Aorta (tissue), 5 donors: ENCODE measurements around the gene LOXL1. TPM values are rescaled to one million over a fixed set of nuclear protein-coding genes. Genes with fewer than 3 reads are reported as not detected.

ENCODE experiments used
- ATAC-seq: fragments of 200-7000 bp; cut with Tn5 transposase; one replicate; pipeline ENCODE4 v1.9.1; 2022; ENCODE audit warnings: moderate library complexity; ENCODE audit not compliant: low FRiP score
- DNase-seq, 2 donors: peaks; one replicate each; pipeline ENCODE4 v3.0.0-alpha.2; 2020
- H3K27ac ChIP-seq, 2 donors: one replicate each; pipeline ENCODE4 v1.5.1; 2013; ENCODE audit warnings: low read length in 2 of 2, mild to moderate bottlenecking in 2 of 2, moderate library complexity in 2 of 2, control low read depth in 1 of 2, inconsistent platforms in 1 of 2, low read depth in 1 of 2
- H3K27me3 ChIP-seq, 2 donors: one replicate each; pipeline ENCODE4 v1.6.1; 2013; ENCODE audit warnings: control low read depth in 1 of 2, low read length in 1 of 2, mild to moderate bottlenecking in 1 of 2, moderate library complexity in 1 of 2; ENCODE audit not compliant: insufficient read depth in 2 of 2, control insufficient read depth in 1 of 2
- H3K36me3 ChIP-seq, 2 donors: one replicate each; pipeline ENCODE4 v1.6.1; 2013; ENCODE audit warnings: control low read depth in 1 of 2, low read length in 1 of 2, mild to moderate bottlenecking in 1 of 2; ENCODE audit not compliant: insufficient read depth in 2 of 2, control insufficient read depth in 1 of 2
- H3K4me1 ChIP-seq, 2 donors: one replicate each; pipeline ENCODE4 v1.6.1; 2013; ENCODE audit warnings: low read length in 2 of 2, control low read depth in 1 of 2, mild to moderate bottlenecking in 1 of 2, moderate library complexity in 1 of 2; ENCODE audit not compliant: insufficient read depth in 2 of 2, control insufficient read depth in 1 of 2
- H3K4me3 ChIP-seq, 2 donors: one replicate each; pipeline ENCODE4 v1.5.1; 2013; ENCODE audit warnings: low read length in 2 of 2, control low read depth in 1 of 2, mild to moderate bottlenecking in 1 of 2
- H3K9me3 ChIP-seq: one replicate; pipeline ENCODE4 v1.6.1; 2013; ENCODE audit warnings: mild to moderate bottlenecking, low read length; ENCODE audit not compliant: control insufficient read depth
- WGBS, 2 donors: extraction: QIAGEN DNeasy Blood & Tissue Kit; methylation state at CpG; one replicate each; pipeline ENCODE4 v1.1.7; 2013; 5-methylcytosine and 5-hydroxymethylcytosine counted together
- intact Hi-C, 2 donors: fragments of 100-400 bp; cut with DNase I; formaldehyde crosslinking; loops; one replicate each; pipeline versions ENCODE4 v1.14.2 to v1.15.0; 2022
- polyA plus RNA-seq, 2 donors: library from polyadenylated mRNA; stranded (reverse); fragments of 200-250 nt; gene quantifications; one replicate each; pipeline ENCODE4 v1.2.3, GENCODE V29; 2013
- total RNA-seq, 2 donors: library from RNA; stranded (reverse); fragmentation: NEBNext Ultra II Directional; extraction: Animal tissue kit (Norgen Biotek cat#: 25700); gene quantifications; one replicate each; pipeline ENCODE4 v1.2.1, GENCODE V29; 2021
- donor health status: healthy with polysubstance abuse.
- donor health status: Bipolar disorder and iron deficiency.
- donor health status: DM: no; HTN: no; CAD: no.
- donor health status: DM: no; HTN: no; CAD: no.
- donor health status: DM: yes; HTN: yes; CAD: no.

LOXL1 gene
- total and polyA plus RNA-seq, 4 donors = 49.0 to 138 (median 112) TPM

GRCh38 chr15:73931441-73931840 lies 5.2 kb downstream of the LOXL1 start:
- 35 to 42% methylated on average over 2 of the region's 2 CpGs for WGBS, 2 donors
- peaks cover 0 to 1% of the 10 kb centered on the region in 2 donors for H3K4me1 ChIP-seq
- intact Hi-C loops = no loop called here
- H3K27ac ChIP-seq = peak overlapping the region in 1 of 2 donors; percentile 93
- DNase-seq (peak; percentile 36 to 41), ATAC-seq (no peak)
- no peaks in the 10 kb centered on the region for H3K9me3 ChIP-seq
- no peaks in the 10 kb centered on the region for H3K27me3 ChIP-seq
- no peak overlapping the region for H3K4me3 ChIP-seq
- H3K36me3 ChIP-seq = no peaks in the 10 kb centered on the region

GRCh38 chr15:73932381-73933191 lies 6.3 kb downstream of the LOXL1 start:
- Histone ChIP-seq H3K4me3 (no peak overlapping the region), H3K27ac (no peak overlapping the region), H3K27me3 (no peaks in the 10 kb centered on the region), H3K4me1 (peaks cover 0 to 2% of the 10 kb centered on the region in 2 donors), H3K36me3 (no peaks in the 10 kb centered on the region), H3K9me3 (no peaks in the 10 kb centered on the region)
- intact Hi-C loops = no loop called here
- ATAC-seq (no peak), DNase-seq (peak in 1 of 2 donors; percentile 11)
- 30 to 43% methylated on average over 6 of the region's 6 CpGs for WGBS, 2 donors

- Histone ChIP-seq H3K9me3 (no peaks in the 10 kb centered on the region), H3K36me3 (no peaks in the 10 kb centered on the region), H3K27me3 (no peaks in the 10 kb centered on the region), H3K4me3 (no peak overlapping the region), H3K27ac (no peak overlapping the region), H3K4me1 (peaks cover 0 to 2% of the 10 kb centered on the region in 2 donors)
- intact Hi-C loops = no loop called here
- ATAC-seq = no peak
- WGBS, 2 donors = 49 to 54% methylated on average over 7 of the region's 7 CpGs
- peak; percentile 26 to 72 for DNase-seq
Measured at GRCh38 chr15:73934281-73934680, 8.0 kb downstream of the LOXL1 start.

- intact Hi-C loops = no loop called here
- no peaks in the 10 kb centered on the region for H3K27me3 ChIP-seq
- DNase-seq (peak; percentile 18 to 65), ATAC-seq (no peak)
- H3K4me3 ChIP-seq = no peak overlapping the region
- no peaks in the 10 kb centered on the region for H3K9me3 ChIP-seq
- no peak overlapping the region for H3K27ac ChIP-seq
- H3K4me1 ChIP-seq = peaks cover 3 to 10% of the 10 kb centered on the region in 2 donors
- no peaks in the 10 kb centered on the region for H3K36me3 ChIP-seq
- WGBS, 2 donors = 62 to 67% methylated on average over 4 of the region's 4 CpGs
Measured at GRCh38 chr15:73935547-73935946, 9.3 kb downstream of the LOXL1 start.

- H3K4me1 ChIP-seq = peaks cover 4 to 13% of the 10 kb centered on the region in 2 donors
- no peak for ATAC-seq
- H3K27me3 ChIP-seq = no peaks in the 10 kb centered on the region
- H3K4me3 ChIP-seq = no peak overlapping the region
- intact Hi-C loops = no loop called here
- 3 to 5% methylated on average over 5 of the region's 5 CpGs for WGBS, 2 donors
- no peaks in the 10 kb centered on the region for H3K36me3 ChIP-seq
- peak overlapping the region in 1 of 2 donors; percentile 43 for H3K27ac ChIP-seq
- H3K9me3 ChIP-seq = no peaks in the 10 kb centered on the region
- peak; percentile 61 to 68 for DNase-seq
Measured at GRCh38 chr15:73936181-73936580, 9.9 kb downstream of the LOXL1 start.

GRCh38 chr15:73936588-73937290 lies 10.5 kb downstream of the LOXL1 start:
- ATAC-seq (no peak), DNase-seq (peak; percentile 35 to 39)
- H3K27me3 ChIP-seq = no peaks in the 10 kb centered on the region
- WGBS, 2 donors = 26 to 27% methylated on average over 12 of the region's 12 CpGs
- intact Hi-C loops = no loop called here
- H3K4me3 ChIP-seq = no peak overlapping the region
- H3K36me3 ChIP-seq = no peaks in the 10 kb centered on the region
- H3K4me1 ChIP-seq = peaks cover 4 to 13% of the 10 kb centered on the region in 2 donors
- H3K27ac ChIP-seq = peak overlapping the region in 1 of 2 donors; percentile 43
- no peaks in the 10 kb centered on the region for H3K9me3 ChIP-seq

- ATAC-seq = no peak
- no peak overlapping the region for H3K4me3 ChIP-seq
- DNase-seq = peak; percentile 40 to 47
- intact Hi-C loops = no loop called here
- H3K27ac ChIP-seq = no peak overlapping the region
- H3K4me1 ChIP-seq = peaks cover 5 to 13% of the 10 kb centered on the region in 2 donors
- H3K27me3 ChIP-seq = no peaks in the 10 kb centered on the region
- H3K36me3 ChIP-seq = no peaks in the 10 kb centered on the region
- WGBS, 2 donors = 59 to 61% methylated on average over 9 to 10 of the region's 10 CpGs
- no peaks in the 10 kb centered on the region for H3K9me3 ChIP-seq
Measured at GRCh38 chr15:73937296-73937695, 11.0 kb downstream of the LOXL1 start.

- DNase-seq = peak; percentile 38 to 67
- no peak overlapping the region for H3K27ac ChIP-seq
- no peaks in the 10 kb centered on the region for H3K36me3 ChIP-seq
- no peaks in the 10 kb centered on the region for H3K9me3 ChIP-seq
- peaks cover 5 to 13% of the 10 kb centered on the region in 2 donors for H3K4me1 ChIP-seq
- no peaks in the 10 kb centered on the region for H3K27me3 ChIP-seq
- WGBS, 2 donors = 96 to 99% methylated on average over 11 of the region's 11 CpGs
- intact Hi-C loops = no loop called here
- ATAC-seq = no peak
- H3K4me3 ChIP-seq = no peak overlapping the region
Measured at GRCh38 chr15:73937726-73938125, 11.5 kb downstream of the LOXL1 start.
